ENCODE measurements around the gene SLC10A7.

Gene SLC10A7

GRCh38 chr4:146513548-146513947, 8.2 kb downstream of the SLC10A7 start:
- DNase-seq (ENCODE audit: low read depth) = no peak
- no peak overlapping the region for H3K4me3 ChIP-seq (ENCODE audit: low read depth, low read length)
- no peak for TF ChIP-seq CTCF (IDR thresholded peaks at IDR 0.05; ENCODE audit: low read depth, low read length, missing control alignments)

- TF ChIP-seq CTCF (IDR thresholded peaks at IDR 0.05; ENCODE audit: low read depth, low read length, missing control alignments) = no peak
- H3K4me3 ChIP-seq (ENCODE audit: low read depth, low read length) = no peak overlapping the region
- DNase-seq (ENCODE audit: low read depth) = no peak
Measured at GRCh38 chr4:146511381-146511780, 10.4 kb downstream of the SLC10A7 start.

- no peak for TF ChIP-seq CTCF (IDR thresholded peaks at IDR 0.05; ENCODE audit: low read depth, low read length, missing control alignments)
- H3K4me3 ChIP-seq (ENCODE audit: low read depth, low read length) = no peak overlapping the region
- DNase-seq (ENCODE audit: low read depth) = no peak
Measured at GRCh38 chr4:146510942-146511341, 10.8 kb downstream of the SLC10A7 start.

- no peak for DNase-seq (ENCODE audit: low read depth)
- H3K4me3 ChIP-seq (ENCODE audit: low read depth, low read length) = no peak overlapping the region
- no peak for TF ChIP-seq CTCF (IDR thresholded peaks at IDR 0.05; ENCODE audit: low read depth, low read length, missing control alignments)
Measured at GRCh38 chr4:146508229-146508939, 13.4 kb downstream of the SLC10A7 start.

- DNase-seq (ENCODE audit: low read depth) = no peak
- H3K4me3 ChIP-seq (ENCODE audit: low read depth, low read length) = no peak overlapping the region
- no peak for TF ChIP-seq CTCF (IDR thresholded peaks at IDR 0.05; ENCODE audit: low read depth, low read length, missing control alignments)
Measured at GRCh38 chr4:146507632-146508031, 14.1 kb downstream of the SLC10A7 start.

GRCh38 chr4:146506272-146506671, 15.5 kb downstream of the SLC10A7 start:
- DNase-seq (ENCODE audit: low read depth) = no peak
- H3K4me3 ChIP-seq (ENCODE audit: low read depth, low read length) = no peak overlapping the region
- TF ChIP-seq CTCF (IDR thresholded peaks at IDR 0.05; ENCODE audit: low read depth, low read length, missing control alignments) = no peak

GRCh38 chr4:146500216-146500615, 21.5 kb downstream of the SLC10A7 start:
- no peak for TF ChIP-seq CTCF (IDR thresholded peaks at IDR 0.05; ENCODE audit: low read depth, low read length, missing control alignments)
- DNase-seq (ENCODE audit: low read depth) = no peak
- H3K4me3 ChIP-seq (ENCODE audit: low read depth, low read length) = no peak overlapping the region
